Mesendoderm (in vitro differentiated cells): ENCODE measurements around the gene GRM7.

Experiments
- DNase-seq: peaks from one replicate; pipeline ENCODE4 v3.0.0; 2013
- H2AK5ac ChIP-seq: 2 replicates; pipeline ENCODE4 v1.6.1; 2013; ENCODE audit warnings: low read length, inconsistent platforms
- H2BK120ac ChIP-seq: 2 replicates; pipeline ENCODE4 v1.6.1; 2013; ENCODE audit warnings: low read depth, mild to moderate bottlenecking, low read length, moderate library complexity, mixed read lengths
- H2BK15ac ChIP-seq: replicated peaks from 2 replicates; pipeline ENCODE4 v1.6.1; 2013; ENCODE audit warnings: low read depth, mild to moderate bottlenecking, moderate library complexity
- H2BK5ac ChIP-seq: 2 replicates; pipeline ENCODE4 v1.6.1; 2013; ENCODE audit warnings: low read length, inconsistent platforms
- H3K18ac ChIP-seq: 2 replicates; pipeline ENCODE4 v1.6.1; 2013; ENCODE audit warnings: mild to moderate bottlenecking, low read length, mixed read lengths
- H3K23ac ChIP-seq: one replicate; pipeline ENCODE4 v1.6.1; 2013; ENCODE audit warnings: low read length
- H3K27ac ChIP-seq: 2 replicates; pipeline ENCODE4 v1.5.1; 2013; ENCODE audit warnings: low read depth, mild to moderate bottlenecking, inconsistent platforms, low read length, moderate library complexity
- H3K27me3 ChIP-seq: 2 replicates; pipeline ENCODE4 v1.6.1; 2013; ENCODE audit warnings: low read length, control low read depth, mild to moderate bottlenecking, inconsistent platforms; ENCODE audit not compliant: insufficient read depth, poor library complexity
- H3K36me3 ChIP-seq: 2 replicates; pipeline ENCODE4 v1.6.1; 2013; ENCODE audit warnings: low read length, inconsistent platforms; ENCODE audit not compliant: control insufficient read depth, insufficient read depth
- H3K4ac ChIP-seq: one replicate; pipeline ENCODE4 v1.6.1; 2013; ENCODE audit warnings: low read depth, mild to moderate bottlenecking, low read length, moderate library complexity
- H3K4me1 ChIP-seq: 2 replicates; pipeline ENCODE4 v1.6.1; 2013; ENCODE audit warnings: low read depth, low read length, inconsistent platforms; ENCODE audit not compliant: control insufficient read depth
- H3K4me2 ChIP-seq: 2 replicates; pipeline ENCODE4 v1.6.1; 2013; ENCODE audit warnings: low read length
- H3K4me3 ChIP-seq: 2 replicates; pipeline ENCODE4 v1.5.1; 2013; ENCODE audit warnings: mild to moderate bottlenecking, low read length
- H3K56ac ChIP-seq: one replicate; pipeline ENCODE4 v1.6.1; 2013; ENCODE audit warnings: low read length
- H3K79me1 ChIP-seq: 2 replicates; pipeline ENCODE4 v1.6.1; 2013; ENCODE audit warnings: low read length, inconsistent platforms
- H3K79me2 ChIP-seq: 2 replicates; pipeline ENCODE4 v1.6.1; 2013; ENCODE audit warnings: mild to moderate bottlenecking, low read length; ENCODE audit not compliant: control insufficient read depth, insufficient read depth
- H3K9ac ChIP-seq: 2 replicates; pipeline ENCODE4 v1.6.1; 2013; ENCODE audit warnings: low read length, inconsistent platforms
- H4K5ac ChIP-seq: one replicate; pipeline ENCODE4 v1.6.1; 2013; ENCODE audit warnings: low read length
- H4K8ac ChIP-seq: one replicate; pipeline ENCODE4 v1.6.1; 2013; ENCODE audit warnings: low read depth, mild to moderate bottlenecking, control low read depth, low read length, moderate library complexity
- WGBS: extraction: QIAGEN DNeasy Blood & Tissue Kit; methylation state at CpG from one replicate; pipeline ENCODE4 v1.1.7; 2013; ENCODE audit warnings: low lambda C conversion rate, missing lambda C conversion rate; ENCODE audit not compliant: insufficient coverage; ENCODE audit errors: extremely low coverage; 5-methylcytosine and 5-hydroxymethylcytosine counted together

Gene GRM7

DNA sequence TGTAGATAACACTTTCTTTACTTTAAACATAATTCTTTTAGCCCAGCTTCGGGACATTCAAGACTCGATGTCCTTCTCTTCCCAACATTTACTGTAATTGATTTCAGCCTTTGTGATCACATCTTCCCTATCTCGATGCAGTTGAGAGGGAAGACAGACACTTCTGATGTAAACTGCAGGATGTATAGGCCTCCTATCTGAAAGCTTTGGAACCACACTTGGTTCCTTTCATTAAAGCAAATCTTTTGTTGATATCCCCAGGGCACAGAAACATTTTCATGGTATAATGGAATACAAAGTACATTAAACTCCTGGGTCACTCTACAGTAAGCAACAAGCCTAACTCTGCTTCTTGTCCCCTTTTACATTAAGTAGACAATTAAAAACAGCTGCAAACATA, 6.4 kb downstream of the GRM7 start:
- H3K4me3 ChIP-seq: no peak overlapping the region
- no peak for DNase-seq
- no peak overlapping the region for H3K27ac ChIP-seq
- H3K4me2 ChIP-seq: no peak overlapping the region
- no peak overlapping the region for H2BK120ac ChIP-seq
- peaks cover 19% of the 10 kb centered on the region for H3K27me3 ChIP-seq
- no peak overlapping the region for H4K8ac ChIP-seq
- no peaks in the 10 kb centered on the region for H3K4me1 ChIP-seq
- WGBS: no CpG with 5 or more reads among the region's 3 CpGs
- H3K56ac ChIP-seq: no peak overlapping the region
- no peak overlapping the region for H2BK5ac ChIP-seq
- H3K4ac ChIP-seq: no peak overlapping the region
- H2BK15ac ChIP-seq: no peak overlapping the region
- H2AK5ac ChIP-seq: no peak overlapping the region
- no peaks in the 10 kb centered on the region for H3K79me1 ChIP-seq
- no peak overlapping the region for H3K23ac ChIP-seq
- no peak overlapping the region for H3K9ac ChIP-seq
- H3K79me2 ChIP-seq: no peaks in the 10 kb centered on the region
- H4K5ac ChIP-seq: no peak overlapping the region
- H3K18ac ChIP-seq: no peak overlapping the region
- no peaks in the 10 kb centered on the region for H3K36me3 ChIP-seq

DNA sequence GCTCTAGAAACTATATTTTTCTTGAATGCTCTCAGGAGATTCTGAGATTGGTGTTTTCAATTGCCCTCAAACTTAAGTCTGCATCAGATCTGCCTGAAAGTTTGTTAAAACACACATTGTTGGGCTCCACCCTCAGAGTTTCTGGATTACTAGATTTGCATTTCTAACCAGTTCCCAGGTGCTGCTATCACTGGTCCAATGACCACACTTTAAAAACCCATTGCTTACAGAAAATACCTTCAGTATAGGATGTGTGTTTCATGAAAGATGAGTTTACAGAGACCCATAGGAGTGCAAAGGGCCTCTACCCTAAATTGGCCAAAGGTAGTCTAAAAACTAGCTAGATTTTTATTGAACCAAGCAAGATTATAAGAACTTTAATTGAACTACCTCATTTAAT, 17.8 kb downstream of the GRM7 start:
- H3K56ac ChIP-seq: no peak overlapping the region
- DNase-seq: no peak
- H3K23ac ChIP-seq: no peak overlapping the region
- no peak overlapping the region for H3K27ac ChIP-seq
- no peaks in the 10 kb centered on the region for H3K27me3 ChIP-seq
- no peak overlapping the region for H3K9ac ChIP-seq
- no peak overlapping the region for H2BK5ac ChIP-seq
- H3K79me2 ChIP-seq: no peaks in the 10 kb centered on the region
- no peaks in the 10 kb centered on the region for H3K4me1 ChIP-seq
- H4K8ac ChIP-seq: no peak overlapping the region
- H3K4me2 ChIP-seq: no peak overlapping the region
- H3K4ac ChIP-seq: no peak overlapping the region
- H2BK15ac ChIP-seq: no peak overlapping the region
- no peak overlapping the region for H4K5ac ChIP-seq
- H3K18ac ChIP-seq: no peak overlapping the region
- no peaks in the 10 kb centered on the region for H3K36me3 ChIP-seq
- H3K4me3 ChIP-seq: no peak overlapping the region
- H2BK120ac ChIP-seq: no peak overlapping the region
- H3K79me1 ChIP-seq: no peaks in the 10 kb centered on the region
- H2AK5ac ChIP-seq: no peak overlapping the region

DNA sequence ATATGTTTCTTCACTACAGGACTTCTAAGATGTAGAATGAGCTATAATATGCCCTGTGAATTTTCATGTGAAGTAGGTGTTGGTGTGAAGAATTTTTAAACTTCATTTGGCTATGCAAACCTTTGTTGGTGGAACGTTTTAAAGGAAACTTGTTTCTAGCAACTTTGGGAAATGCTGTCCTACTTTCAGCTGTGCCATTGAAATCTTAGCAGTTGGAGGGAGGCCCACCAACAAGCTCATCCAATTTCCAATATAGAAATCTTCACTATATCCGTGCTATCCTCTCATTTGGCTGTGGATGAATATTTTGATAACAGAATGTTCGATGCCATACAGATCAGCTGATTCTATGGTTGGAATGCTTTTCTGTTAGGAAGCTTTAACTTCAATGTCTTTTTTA, 51.3 kb downstream of the GRM7 start:
- DNase-seq: no peak
- Histone ChIP-seq H2BK120ac (no peak overlapping the region), H3K36me3 (no peaks in the 10 kb centered on the region), H3K4me3 (no peak overlapping the region), H4K8ac (no peak overlapping the region), H2BK15ac (no peak overlapping the region), H3K23ac (no peak overlapping the region), H3K4ac (no peak overlapping the region), H3K27ac (no peak overlapping the region), H3K4me1 (no peaks in the 10 kb centered on the region), H3K56ac (no peak overlapping the region), H3K18ac (no peak overlapping the region), H4K5ac (no peak overlapping the region), H2BK5ac (no peak overlapping the region), H3K79me2 (no peaks in the 10 kb centered on the region), H3K9ac (no peak overlapping the region), H2AK5ac (no peak overlapping the region), H3K79me1 (no peaks in the 10 kb centered on the region), H3K27me3 (no peaks in the 10 kb centered on the region), H3K4me2 (no peak overlapping the region)
- no CpG with 5 or more reads among the region's 3 CpGs for WGBS

DNA sequence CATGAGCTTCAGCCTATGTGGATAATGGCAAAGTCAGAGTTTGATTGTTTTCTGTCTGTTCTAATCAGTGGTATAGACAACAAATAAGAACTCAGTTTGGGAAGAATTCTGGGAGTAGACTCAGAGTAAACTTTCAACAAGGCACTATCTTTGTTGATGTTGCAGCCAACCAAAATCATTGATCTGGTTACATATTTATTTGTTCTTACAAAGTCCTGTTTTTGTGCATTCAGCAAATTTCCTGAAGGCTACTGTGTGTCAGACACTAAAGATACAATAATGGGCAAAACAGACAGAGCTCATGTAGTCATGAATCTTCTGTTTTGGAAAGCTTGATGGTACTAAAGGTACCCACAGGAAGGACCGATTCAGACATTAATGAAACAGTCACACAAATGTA, 55.0 kb downstream of the GRM7 start:
- Histone ChIP-seq H3K79me1 (no peaks in the 10 kb centered on the region), H3K23ac (no peak overlapping the region), H3K4me3 (no peak overlapping the region), H2BK5ac (no peak overlapping the region), H3K27me3 (no peaks in the 10 kb centered on the region), H3K4me1 (no peaks in the 10 kb centered on the region), H2AK5ac (no peak overlapping the region), H3K79me2 (no peaks in the 10 kb centered on the region), H3K27ac (no peak overlapping the region), H3K4ac (no peak overlapping the region), H3K18ac (no peak overlapping the region), H3K9ac (no peak overlapping the region), H4K8ac (no peak overlapping the region), H3K56ac (no peak overlapping the region), H3K36me3 (no peaks in the 10 kb centered on the region), H2BK120ac (no peak overlapping the region), H3K4me2 (no peak overlapping the region), H4K5ac (no peak overlapping the region), H2BK15ac (no peak overlapping the region)
- WGBS: no CpG with 5 or more reads among the region's 1 CpG
- no peak for DNase-seq

DNA sequence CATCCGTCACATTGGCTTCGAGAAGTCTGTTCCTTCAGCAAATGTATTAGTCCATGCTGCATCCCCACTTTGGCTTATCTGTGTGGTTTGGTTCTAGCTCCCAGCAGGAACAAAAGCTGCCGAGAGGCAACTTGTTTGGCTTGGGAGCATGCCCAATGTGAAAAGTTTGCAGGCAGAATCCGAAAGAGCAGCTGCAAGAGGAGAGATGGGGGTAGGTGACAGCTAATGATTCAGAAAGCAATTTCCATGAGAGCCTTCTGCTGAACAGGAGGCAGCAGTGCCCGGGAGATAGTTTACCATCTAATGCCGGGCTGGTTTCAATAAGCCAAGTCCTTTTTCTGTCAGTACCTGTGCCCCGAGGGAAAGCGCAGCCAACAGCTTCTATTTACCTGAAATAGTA, 60.2 kb downstream of the GRM7 start:
- no peaks in the 10 kb centered on the region for H3K4me1 ChIP-seq
- H3K27me3 ChIP-seq: no peaks in the 10 kb centered on the region
- WGBS: no CpG with 5 or more reads among the region's 8 CpGs
- no peak for DNase-seq
- no peak overlapping the region for H3K4ac ChIP-seq
- H3K36me3 ChIP-seq: no peaks in the 10 kb centered on the region
- no peak overlapping the region for H3K56ac ChIP-seq
- H4K5ac ChIP-seq: no peak overlapping the region
- H3K4me3 ChIP-seq: no peak overlapping the region
- no peak overlapping the region for H3K27ac ChIP-seq
- H3K79me2 ChIP-seq: no peaks in the 10 kb centered on the region
- no peak overlapping the region for H2AK5ac ChIP-seq
- no peak overlapping the region for H3K23ac ChIP-seq
- no peak overlapping the region for H3K18ac ChIP-seq
- no peak overlapping the region for H3K4me2 ChIP-seq
- no peak overlapping the region for H2BK15ac ChIP-seq
- no peak overlapping the region for H4K8ac ChIP-seq
- no peaks in the 10 kb centered on the region for H3K79me1 ChIP-seq
- no peak overlapping the region for H2BK5ac ChIP-seq
- no peak overlapping the region for H2BK120ac ChIP-seq
- no peak overlapping the region for H3K9ac ChIP-seq

DNA sequence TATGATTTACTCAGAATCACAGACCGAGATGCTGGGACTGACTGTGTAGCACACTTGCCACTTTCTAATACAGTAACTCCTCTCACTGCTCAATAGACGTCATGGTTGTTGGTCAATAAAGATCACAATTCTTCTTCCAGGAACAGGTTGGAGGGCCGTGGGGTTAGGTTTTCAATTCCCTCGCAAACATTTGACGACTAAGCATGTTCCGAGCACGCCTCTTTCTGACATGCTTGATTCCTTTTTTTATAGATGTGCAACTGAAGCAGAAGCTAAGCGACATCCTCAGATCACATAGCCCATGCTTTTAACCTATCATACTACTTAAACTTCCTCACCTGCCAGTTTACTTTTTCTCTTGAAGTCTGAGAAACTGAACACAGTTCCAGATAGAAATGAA, 61.0 kb downstream of the GRM7 start:
- Histone ChIP-seq H3K4me2 (no peak overlapping the region), H3K36me3 (no peaks in the 10 kb centered on the region), H3K23ac (no peak overlapping the region), H3K56ac (no peak overlapping the region), H3K9ac (no peak overlapping the region), H3K18ac (no peak overlapping the region), H3K27ac (no peak overlapping the region), H2BK5ac (no peak overlapping the region), H3K27me3 (no peaks in the 10 kb centered on the region), H3K79me2 (no peaks in the 10 kb centered on the region), H3K4me1 (no peaks in the 10 kb centered on the region), H2BK120ac (no peak overlapping the region), H3K79me1 (no peaks in the 10 kb centered on the region), H4K5ac (no peak overlapping the region), H2AK5ac (no peak overlapping the region), H4K8ac (no peak overlapping the region), H3K4ac (no peak overlapping the region), H3K4me3 (no peak overlapping the region), H2BK15ac (no peak overlapping the region)
- DNase-seq: no peak
- no CpG with 5 or more reads among the region's 8 CpGs for WGBS
